Heart right ventricle (tissue), 16 donors: Measurements from ENCODE around the gene PABPN1. TPM values are rescaled to one million over a fixed set of nuclear protein-coding genes. Genes with fewer than 3 reads are reported as not detected.
A peak's percentile ranks its signal among the peaks of the same experiment; 100 is the strongest.

Experiments
- ATAC-seq, 8 donors: fragments of 200-7000 bp; cut with Tn5 transposase; one replicate each; pipeline ENCODE4 v1.9.1; 2020; ENCODE audit warnings: mild to moderate bottlenecking in 8 of 8, moderate library complexity in 8 of 8, moderate number of reproducible peaks in 1 of 8
- DNase-seq, 2 donors: peaks; one replicate each; pipeline ENCODE4 v3.0.0-alpha.2; 2020
- H3K27ac ChIP-seq, 10 donors: fragments of 200-600 bp; sonication (generic) in 2 of 10; one replicate each; pipeline versions ENCODE4 v1.5.0 to v1.8.0; 2020 to 2022; ENCODE audit warnings: mild to moderate bottlenecking in 3 of 10
- H3K27me3 ChIP-seq, 7 donors: fragments of 200-600 bp; one replicate each; pipeline ENCODE4 v1.8.0; 2021 to 2022; ENCODE audit warnings: mild to moderate bottlenecking in 2 of 7
- H3K36me3 ChIP-seq, 9 donors: fragments of 200-600 bp; sonication (generic) in 1 of 9; one replicate each; pipeline versions ENCODE4 v1.5.0 to v1.8.0; 2020 to 2022; ENCODE audit warnings: mild to moderate bottlenecking in 2 of 9
- H3K4me1 ChIP-seq, 9 donors: fragments of 200-600 bp; sonication (generic) in 1 of 9; one replicate each; pipeline versions ENCODE4 v1.5.0 to v1.8.0; 2020 to 2022; ENCODE audit warnings: mild to moderate bottlenecking in 4 of 9
- H3K4me3 ChIP-seq, 10 donors: fragments of 200-600 bp; sonication (generic) in 2 of 10; one replicate each; pipeline versions ENCODE4 v1.5.0 to v1.8.0; 2020 to 2022; ENCODE audit warnings: mild to moderate bottlenecking in 7 of 10, moderate library complexity in 2 of 10
- H3K9me3 ChIP-seq, 11 donors: fragments of 200-600 bp in 10 of 11; sonication (generic) in 2 of 11; one replicate each; pipeline versions ENCODE4 v1.5.0 to v1.8.0; 2013 to 2022; ENCODE audit warnings: mild to moderate bottlenecking in 2 of 11, control low read depth in 1 of 11, moderate library complexity in 1 of 11
- CTCF ChIP-seq, 9 donors: fragments of 200-600 bp; sonication (generic) in 2 of 9; IDR thresholded peaks; one replicate each; pipeline versions ENCODE4 v1.5.0 to v1.8.0; 2021 to 2022; ENCODE audit warnings: antibody characterized with exemption in 9 of 9, mild to moderate bottlenecking in 5 of 9, moderate library complexity in 1 of 9
- WGBS, 2 donors: extraction: QIAGEN DNeasy Blood & Tissue Kit; methylation state at CpG; one replicate each; pipeline ENCODE4 v1.1.7; 2013; ENCODE audit warnings: inconsistent platforms in 1 of 2; 5-methylcytosine and 5-hydroxymethylcytosine counted together
- intact Hi-C, 10 donors: fragments of 100-400 bp; cut with DNase I; formaldehyde crosslinking; loops; one replicate each; pipeline versions ENCODE4 v1.11.1 to v1.14.2; 2022
- polyA plus RNA-seq, 2 donors: library from polyadenylated mRNA; stranded (reverse); fragments of 200-250 nt; gene quantifications; one replicate each; pipeline ENCODE4 v1.2.3, GENCODE V29; 2013
- total RNA-seq, 10 donors: library from RNA; stranded (reverse); fragmentation: NEBNext Ultra II Directional in 3 of 10; extraction: Animal tissue kit (Norgen Biotek cat#: 25700) in 3 of 10; gene quantifications; one replicate each; pipeline versions ENCODE4 v1.2.1 to v1.2.4, GENCODE V29; 2021 to 2023
- donor health status: Arrhythmogenic right ventricular cardiomyopathy.
- donor health status: ischemic (EF 13 %, LVEDD 7.1; RV severe dilation, severe dysfunction).
- donor health status: healthy with polysubstance abuse.
- donor health status: DM: no; HTN: yes; CAD: no.
- donor health status: DM: no; HTN: no; CAD: no.
- donor health status: ischemic (EF 25% LVEDD 6.9; RV normal size, moderate dysfunction).
- donor health status: ischemic (EF 25% LVEDD 5.7; RV mildly dilated, moderate dysfunction).
- donor health status: healthy.
- donor health status: DM: yes; HTN: yes; CAD: no.
- donor health status: Ischemic cardiomyopathy.
- donor health status: ischemic (EF 35%, LVEDD 5.7; RV mildly dilated, moderate dysfunction).
- donor health status: nonischemic (EF 11% LVEDD 7.7; RV severe dilation, severe dysfunction).
- donor health status: DM: yes; HTN: yes; CAD: no.
- donor health status: PGD.
- donor health status: ischemic (EF 29% LVEDD 5.4; RV normal size, mild dysfunction).
- donor health status: nonischemic (EF 23%, LVEDD 6.1; RV moderate dilation, normal function).

Gene PABPN1
- total and polyA plus RNA-seq, 12 donors = 57.0 to 196 (median 68.6) TPM

- H3K27me3 ChIP-seq = no peaks in the 10 kb centered on the region
- ATAC-seq (no peak), DNase-seq (no peak)
- peak in 1 of 9 donors; percentile 14 for TF ChIP-seq CTCF (IDR thresholded peaks at IDR 0.05)
- H3K4me1 ChIP-seq = peaks cover 4 to 51% (median 38%) of the 10 kb centered on the region in 9 donors
- peak overlapping the region; percentile 90 to 100 (median 98) for H3K27ac ChIP-seq
- peaks cover 0 to 36% (median 0%) of the 10 kb centered on the region in 9 donors for H3K36me3 ChIP-seq
- H3K4me3 ChIP-seq = peak overlapping the region; percentile 32 to 92 (median 74)
- no peaks in the 10 kb centered on the region for H3K9me3 ChIP-seq
- WGBS, 2 donors = 48 to 55% methylated on average over 10 of the region's 10 CpGs
- intact Hi-C loops = loop anchor here in 7 of 10 donors (1.0 to 10.0 kb wide), 8 partner anchors 13 to 845 kb away; partner anchors contain the start of genes HOMEZ (in 6 of the 7), EMC9 (in 1 of the 7), PABPN1 (in 1 of the 7) and PSME2 (in 1 of the 7)
Measured at GRCh38 chr14:23299986-23300686, 21.1 kb upstream of the PABPN1 start.

DNA sequence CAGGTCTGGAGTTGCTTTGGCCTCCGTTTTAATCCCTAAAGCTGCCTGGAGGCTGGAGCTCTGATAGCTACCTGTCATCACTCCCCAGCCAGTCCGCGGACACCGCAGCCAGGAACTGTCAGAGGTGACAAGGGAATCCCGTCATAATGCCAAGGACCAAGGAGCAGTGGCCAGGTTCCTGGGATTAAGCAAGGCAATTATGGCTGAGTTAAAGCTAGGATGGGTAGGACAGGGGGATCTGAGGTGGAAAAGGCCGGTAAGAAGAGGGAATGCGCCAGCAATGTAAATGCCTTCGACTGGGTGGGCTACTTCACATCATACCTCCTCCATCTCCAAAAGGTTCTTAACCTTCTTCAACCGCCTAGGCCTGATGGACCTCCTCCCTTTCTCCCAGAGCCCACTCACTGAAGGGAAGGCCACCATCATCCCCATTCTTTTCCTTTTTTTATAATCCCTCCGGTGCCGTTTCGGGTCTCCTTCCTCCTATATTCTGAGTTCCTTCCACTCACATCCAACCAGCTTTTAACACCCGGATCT, 20.5 kb upstream of the PABPN1 start:
- H3K4me1 ChIP-seq = peaks cover 4 to 47% (median 35%) of the 10 kb centered on the region in 9 donors
- DNase-seq (peak; percentile 71 to 72), ATAC-seq (peak in 7 of 8 donors; percentile 2 to 64 (median 56))
- peak overlapping the region; percentile 32 to 92 (median 74) for H3K4me3 ChIP-seq
- intact Hi-C loops = loop anchor here in 6 of 10 donors (1.0 to 10.0 kb wide), 7 partner anchors 14 to 844 kb away; partner anchors contain the start of genes HOMEZ (in 6 of the 6), PABPN1 (in 2 of the 6), EMC9 (in 1 of the 6) and PSME2 (in 1 of the 6)
- H3K27ac ChIP-seq = peak overlapping the region; percentile 90 to 100 (median 98)
- H3K36me3 ChIP-seq = peaks cover 0 to 36% (median 0%) of the 10 kb centered on the region in 9 donors
- H3K9me3 ChIP-seq = no peaks in the 10 kb centered on the region
- WGBS, 2 donors = 1 to 2% methylated on average over 13 of the region's 13 CpGs
- no peaks in the 10 kb centered on the region for H3K27me3 ChIP-seq
- no peak for TF ChIP-seq CTCF (IDR thresholded peaks at IDR 0.05)

- Histone ChIP-seq H3K36me3 (peaks cover 0 to 31% (median 0%) of the 10 kb centered on the region in 9 donors), H3K27me3 (no peaks in the 10 kb centered on the region), H3K4me1 (peaks cover 7 to 52% (median 41%) of the 10 kb centered on the region in 9 donors), H3K9me3 (no peaks in the 10 kb centered on the region), H3K27ac (peak overlapping the region; percentile 94 to 100 (median 98)), H3K4me3 (peak overlapping the region; percentile 66 to 94 (median 81))
- 0 to 1% methylated on average over 84 to 87 of the region's 87 CpGs for WGBS, 2 donors
- ATAC-seq (peak; percentile 83 to 92 (median 88)), DNase-seq (peak; percentile 97 to 99)
- intact Hi-C loops = loop anchor here in 6 of 10 donors (1.0 to 10.0 kb wide), 6 partner anchors 15 to 843 kb away; partner anchors contain the start of genes HOMEZ (in 5 of the 6), PABPN1 (in 2 of the 6), EMC9 (in 1 of the 6) and PSME2 (in 1 of the 6)
- peak; percentile 51 to 94 (median 75) for TF ChIP-seq CTCF (IDR thresholded peaks at IDR 0.05)
Measured at GRCh38 chr14:23301288-23301968, 19.8 kb upstream of the PABPN1 start.

- intact Hi-C loops = loop anchor here in 6 of 10 donors (1.0 to 10.0 kb wide), 6 partner anchors 15 to 843 kb away; partner anchors contain the start of genes HOMEZ (in 5 of the 6), PABPN1 (in 2 of the 6), EMC9 (in 1 of the 6) and PSME2 (in 1 of the 6)
- no peaks in the 10 kb centered on the region for H3K9me3 ChIP-seq
- ATAC-seq (peak in 3 of 8 donors; percentile 0 to 3 (median 1)), DNase-seq (no peak)
- H3K4me1 ChIP-seq = peaks cover 7 to 54% (median 41%) of the 10 kb centered on the region in 9 donors
- peak overlapping the region; percentile 81 to 100 (median 98) for H3K27ac ChIP-seq
- H3K27me3 ChIP-seq = no peaks in the 10 kb centered on the region
- H3K36me3 ChIP-seq = peaks cover 0 to 26% (median 0%) of the 10 kb centered on the region in 9 donors
- 0% methylated on average over 25 of the region's 25 CpGs for WGBS, 2 donors
- H3K4me3 ChIP-seq = peak overlapping the region; percentile 66 to 94 (median 81)
- TF ChIP-seq CTCF (IDR thresholded peaks at IDR 0.05) = no peak
Measured at GRCh38 chr14:23301969-23302289, 19.3 kb upstream of the PABPN1 start.
